UCSD-AML1 (cell line): ENCODE data around the gene ZNF888.
"Not testable (repeated sequence)": the region's sequence is repeated elsewhere in the genome, so short reads cannot be mapped to it uniquely, and the experiment has no call there.

Source experiments
- DNase-seq: peaks from one replicate; lab custom pipeline; 2025; ENCODE audit not compliant: unreplicated experiment; lab: John Stamatoyannopoulos, UW

ZNF888 gene

DNA sequence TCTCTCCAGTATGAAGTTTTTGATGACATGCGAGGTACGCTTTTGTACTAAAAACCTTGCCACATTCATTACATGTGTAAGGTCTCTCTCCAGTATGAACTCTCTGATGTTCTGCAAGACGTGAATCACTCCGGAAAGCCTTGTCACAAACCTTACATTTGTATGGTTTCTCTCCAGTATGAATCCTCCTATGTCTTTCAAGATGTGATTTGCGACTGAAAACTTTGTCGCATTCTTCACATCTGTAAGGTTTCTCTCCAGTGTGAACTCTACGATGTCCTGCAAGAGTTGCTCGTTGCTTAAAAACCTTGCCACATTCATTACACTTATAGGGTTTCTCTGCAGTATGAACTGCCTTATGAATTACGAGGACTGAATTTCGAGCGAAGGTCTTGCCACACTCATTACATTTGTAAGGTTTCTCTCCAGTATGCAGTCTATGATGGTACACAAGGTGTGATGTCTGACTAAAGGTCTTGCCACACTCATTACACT, 42.3 kb downstream of the ZNF888 start:
- no peak for DNase-seq

GRCh38 chr19:52872996-52873395, 50.2 kb downstream of the ZNF888 start:
- not testable (repeated sequence) for DNase-seq

DNA sequence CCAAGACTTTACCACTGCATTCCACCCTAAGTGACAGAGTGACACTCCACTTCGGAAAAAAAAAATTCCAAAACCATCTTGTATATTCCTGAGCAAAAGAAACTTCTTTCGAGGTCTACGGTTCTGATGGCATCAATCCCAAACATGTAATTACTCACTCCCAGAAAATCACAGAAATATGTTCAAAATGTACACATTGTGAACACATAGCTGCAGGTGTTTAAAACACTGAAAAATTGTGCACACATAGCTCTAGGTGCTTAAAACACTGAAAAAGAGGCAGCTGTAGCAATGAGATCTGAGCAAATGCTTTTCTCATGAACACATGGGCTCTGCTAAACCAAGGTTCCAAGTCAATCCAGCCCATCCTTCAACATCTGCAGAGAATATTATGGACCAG, 51.8 kb downstream of the ZNF888 start:
- no peak for DNase-seq

DNA sequence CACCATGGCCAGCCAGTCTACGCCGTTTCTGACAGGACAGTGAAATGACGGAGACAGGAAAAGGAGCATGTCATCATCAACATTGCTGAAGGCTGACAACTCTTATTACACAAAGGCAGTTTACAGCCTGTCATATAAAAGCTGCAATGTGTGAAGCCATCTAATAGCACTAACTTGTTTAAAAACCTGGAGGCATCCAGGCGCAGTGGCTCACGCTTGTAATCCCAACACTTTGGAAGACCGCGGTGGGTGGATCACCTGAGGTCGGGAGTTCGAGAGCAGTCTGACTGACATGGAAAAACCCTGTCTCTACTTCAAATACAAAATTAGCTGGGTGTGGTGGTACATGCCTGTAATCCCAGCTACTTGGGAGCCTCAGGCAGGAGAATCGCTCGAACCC, 55.2 kb downstream of the ZNF888 start:
- DNase-seq = not testable (repeated sequence)

- peak; percentile 71 for DNase-seq
Observed at GRCh38 chr19:52857378-52858191, 65.6 kb downstream of the ZNF888 start, which contains the start of gene ZNF468. Gene ZNF468 (minus strand): TSS chr19:52857619. CDS start chr19:52854272, 3,347 bp downstream.

GRCh38 chr19:52856540-52857377, 66.5 kb downstream of the ZNF888 start:
- not testable (repeated sequence) for DNase-seq
